HepG2 (cell line): ENCODE data around the gene SLC51B. TPM values are rescaled to one million over a fixed set of nuclear protein-coding genes. Genes with fewer than 3 reads are reported as not detected.

Experiments used
- ATAC-seq: fragments of 200-7000 bp; cut with Tn5 transposase; 3 replicates; pipeline ENCODE4 v1.9.1; 2020; ENCODE audit warnings: mild to moderate bottlenecking, moderate library complexity
- BruUV-seq: library from RNA; stranded (reverse); fragments of 400-500 nt; replicated peaks from 2 replicates; lab custom pipeline; 2021; lab: Mats Ljungman, UMichigan
- CTCF ChIA-PET: fragments of 300-600 bp; formaldehyde crosslinking; extraction: SDS; loops from one replicate; lab custom pipeline; 2021; ENCODE audit warnings: low total read pairs, inconsistent platforms, low intra/inter-chr PET ratio; lab: Yijun Ruan, JAX
- POLR2A ChIA-PET: fragments of 350-600 bp; sonication (Branson Sonifier 250); formaldehyde crosslinking; loops from one replicate; lab custom pipeline; 2020; ENCODE audit warnings: antibody characterized with exemption, inconsistent platforms; lab: Yijun Ruan, JAX
- DNase-seq: peaks from one replicate; pipeline ENCODE4 v3.0.0-alpha.2; 2015; ENCODE audit warnings: low spot score
- FAIRE-seq: peaks from 3 replicates; lab custom pipeline; 2011; peaks lifted over from hg19 to GRCh38; lab: Jason Lieb, UNC
- H2AFZ ChIP-seq: one replicate; pipeline ENCODE4 v1.6.1; 2011; ENCODE audit warnings: low read length, inconsistent platforms
- H3K27ac ChIP-seq: fragments of 300-600 bp; 3 replicates; pipeline ENCODE4 v1.8.0; 2011; ENCODE audit warnings: mixed run types, mild to moderate bottlenecking, mixed read lengths, low read length, inconsistent platforms; ENCODE audit not compliant: insufficient read depth; ENCODE audit errors: extremely low read length
- H3K27me3 ChIP-seq, 2 experiments: fragments of 200-600 bp in 1 of 2; 2 replicates in 1 of 2; 3 replicates in 1 of 2; pipeline versions ENCODE4 v1.6.0 to v1.8.0; 2011; ENCODE audit warnings: low read length in 2 of 2, mild to moderate bottlenecking in 2 of 2, moderate library complexity in 2 of 2, inconsistent platforms in 1 of 2; ENCODE audit not compliant: insufficient read depth in 2 of 2, control insufficient read depth in 1 of 2
- H3K36me3 ChIP-seq, 2 experiments: fragments of 200-600 bp in 1 of 2; replicated peaks in 1 of 2; 2 replicates in 1 of 2; 3 replicates in 1 of 2; pipeline versions ENCODE4 v1.5.1 to v1.8.0; 2011; ENCODE audit warnings: low read length in 2 of 2, inconsistent platforms in 1 of 2; ENCODE audit not compliant: insufficient read depth in 2 of 2, control insufficient read depth in 1 of 2
- H3K4me1 ChIP-seq: 2 replicates; pipeline ENCODE4 v1.5.1; 2012; ENCODE audit warnings: low read length, inconsistent platforms; ENCODE audit not compliant: insufficient read depth
- H3K4me2 ChIP-seq: 2 replicates; pipeline ENCODE4 v1.6.0; 2011; ENCODE audit warnings: low read depth, low read length, inconsistent platforms
- H3K4me3 ChIP-seq, 3 experiments: fragments of 200-600 bp in 1 of 3; sonication (generic), shearing (Covaris generic) in 1 of 3; replicated peaks in 1 of 3; 2 replicates each; pipeline ENCODE4 v1.5.1; 2011 to 2016; ENCODE audit warnings: low read length in 3 of 3, inconsistent platforms in 2 of 3, low read depth in 2 of 3, mild to moderate bottlenecking in 2 of 3, control low read depth in 1 of 3, mixed read lengths in 1 of 3; ENCODE audit not compliant: insufficient read depth in 1 of 3
- H3K79me2 ChIP-seq: one replicate; pipeline ENCODE4 v1.6.1; 2011; ENCODE audit warnings: low read length, inconsistent platforms; ENCODE audit not compliant: insufficient read depth
- H3K9ac ChIP-seq: 2 replicates; pipeline ENCODE4 v1.6.0; 2011; ENCODE audit warnings: mild to moderate bottlenecking, low read depth, low read length, inconsistent platforms; ENCODE audit not compliant: insufficient read depth
- H3K9me3 ChIP-seq: 2 replicates; pipeline ENCODE4 v1.5.1; 2012; ENCODE audit warnings: mild to moderate bottlenecking, low read length
- H4K20me1 ChIP-seq: 2 replicates; pipeline ENCODE4 v1.6.0; 2011; ENCODE audit warnings: inconsistent platforms, mild to moderate bottlenecking, low read length, moderate library complexity; ENCODE audit not compliant: insufficient read depth
- PPARG ChIP-seq: conservative IDR thresholded peaks from 2 replicates; pipeline ENCODE4 v1.6.1; 2016; ENCODE audit warnings: missing biosample characterization, missing genetic modification reagents
- PRMT3 ChIP-seq: sonication (generic); formaldehyde crosslinking; IDR thresholded peaks from 2 replicates; pipeline ENCODE4 v1.8.1; 2022; ENCODE audit warnings: low read depth, mild to moderate bottlenecking, moderate library complexity, missing genetic modification reagents, borderline replicate concordance
- RORA ChIP-seq: sonication (generic); formaldehyde crosslinking; IDR thresholded peaks from 2 replicates; pipeline ENCODE4 v1.5.0; 2020; ENCODE audit warnings: mild to moderate bottlenecking, missing genetic modification reagents, moderate library complexity
- THRA ChIP-seq: sonication (generic); formaldehyde crosslinking; IDR thresholded peaks from 2 replicates; pipeline ENCODE4 v1.4.0; 2020; ENCODE audit warnings: missing genetic modification reagents, borderline replicate concordance
- ZSCAN30 ChIP-seq: sonication (generic); formaldehyde crosslinking; IDR thresholded peaks from 2 replicates; pipeline ENCODE4 v1.5.0; 2020; ENCODE audit warnings: mild to moderate bottlenecking, missing genetic modification reagents
- WGBS: methylation state at CpG from one replicate; pipeline ENCODE4 v1.1.6; 2017; ENCODE audit warnings: low lambda C conversion rate; 5-methylcytosine and 5-hydroxymethylcytosine counted together
- in situ Hi-C: cut with HindIII; loops from 2 replicates; pipeline ENCODE4 v1.10.0; 2017; ENCODE audit warnings: low pct_unique_long_range_greater_than_20kb; ENCODE audit not compliant: extremely low pct_ligation_motif_present
- intact Hi-C: fragments of 100-400 bp; cut with micrococcal nuclease; formaldehyde crosslinking; loops from one replicate; pipeline ENCODE4 v1.10.0; 2022; ENCODE audit not compliant: unreplicated experiment
- polyA plus RNA-seq, 8 experiments: library from polyadenylated mRNA; depleted of rRNA in 3 of 8; stranded (reverse) in 7 of 8; unstranded in 1 of 8; fragments of >200 nt; fragmentation: Illumina TruSeq in 4 of 8; extraction: Trizol in 4 of 8; gene quantifications; 2 replicates each; pipeline versions ENCODE4 v1.2.1 to v1.2.3, GENCODE V29; 2011 to 2016; ENCODE audit warnings: low read depth in 4 of 8, missing spikeins in 1 of 8, mixed read lengths in 1 of 8; ENCODE audit not compliant: insufficient read depth in 1 of 8
- total RNA-seq, 5 experiments: library from RNA; depleted of rRNA; stranded (reverse); fragments of >200 nt; fragmentation: Illumina TruSeq; extraction: Trizol; gene quantifications; 2 replicates each; pipeline ENCODE4 v1.2.3, GENCODE V29; 2016; ENCODE audit warnings: low read depth in 1 of 5

The SLC51B gene
- total and polyA plus RNA-seq, 2 of the 13 experiments (the other 11 are each of a cell fraction or from before 2014, with no cell fraction given), result 14.9 to 17.1 TPM

- peaks cover 7 to 25% of the 10 kb centered on the region in 2 experiments; a peak in 4 of 5 replicates for H3K36me3 ChIP-seq
Measured at GRCh38 chr15:65020419-65020818, 24.8 kb upstream of the SLC51B start.

GRCh38 chr15:65021488-65021887 is 23.7 kb upstream of the SLC51B start:
- TF ChIP-seq RORA (CRISPR knock-in tag) (no peak), ZSCAN30 (CRISPR knock-in tag) (no peak), PRMT3 (CRISPR knock-in tag) (no peak)
- no peak overlapping the region for H3K9ac ChIP-seq
- DNase-seq (no peak), FAIRE-seq (no peak), ATAC-seq (no peak)
- H3K4me1 ChIP-seq, result no peaks in the 10 kb centered on the region
- H3K4me2 ChIP-seq, result no peak overlapping the region
- no peak overlapping the region for H3K27ac ChIP-seq
- in situ Hi-C loops, result no loop called here
- H4K20me1 ChIP-seq, result no peaks in the 10 kb centered on the region
- no peaks in the 10 kb centered on the region for H3K79me2 ChIP-seq
- H3K27me3 ChIP-seq, result no peaks in the 10 kb centered on the region
- no peak overlapping the region for H2AFZ ChIP-seq
- intact Hi-C loops, result no loop called here
- H3K4me3 ChIP-seq, result no peak overlapping the region
- peaks cover 8 to 31% of the 10 kb centered on the region in 2 experiments; a peak in 4 of 5 replicates for H3K36me3 ChIP-seq
- ChIA-PET POLR2A (no interaction called here), CTCF (no interaction called here)
- no TSS peak for BruUV-seq
- H3K9me3 ChIP-seq, result no peaks in the 10 kb centered on the region

More at GRCh38 chr15:65020419-65020818, 24.8 kb upstream of the SLC51B start:
- CTCF ChIA-PET, result no interaction called here
- ATAC-seq, result peak; percentile 67
- Histone ChIP-seq H3K4me2 (no peak overlapping the region), H2AFZ (no peak overlapping the region), H3K4me1 (no peaks in the 10 kb centered on the region), H4K20me1 (no peaks in the 10 kb centered on the region), H3K9me3 (no peaks in the 10 kb centered on the region), H3K27ac (no peak overlapping the region), H3K79me2 (no peaks in the 10 kb centered on the region), H3K4me3 (no peak overlapping the region), H3K9ac (no peak overlapping the region), H3K27me3 (no peaks in the 10 kb centered on the region)
- POLR2A ChIA-PET, result no interaction called here
- in situ Hi-C loops (no loop called here), intact Hi-C loops (no loop called here)
- BruUV-seq, result TSS peak; percentile 8
- 85% methylated on average over 1 of the region's 1 CpG for WGBS
- TF ChIP-seq THRA (CRISPR knock-in tag), result no peak
- TF ChIP-seq PPARG (CRISPR knock-in tag), result no peak
- no peak for FAIRE-seq
- no peak for DNase-seq
